HG02981 (cell line): ENCODE data around the gene UBASH3B.
"Not testable (repeated sequence)": the region's sequence is repeated elsewhere in the genome, so short reads cannot be mapped to it uniquely, and the experiment has no call there.

Experiments used
- ATAC-seq: cut with Tn5 transposase; IDR thresholded peaks from one replicate; pipeline ENCODE4 v1.9.1; 2021; ENCODE audit warnings: mild to moderate bottlenecking, moderate library complexity; ENCODE audit not compliant: unreplicated experiment

The UBASH3B gene

DNA sequence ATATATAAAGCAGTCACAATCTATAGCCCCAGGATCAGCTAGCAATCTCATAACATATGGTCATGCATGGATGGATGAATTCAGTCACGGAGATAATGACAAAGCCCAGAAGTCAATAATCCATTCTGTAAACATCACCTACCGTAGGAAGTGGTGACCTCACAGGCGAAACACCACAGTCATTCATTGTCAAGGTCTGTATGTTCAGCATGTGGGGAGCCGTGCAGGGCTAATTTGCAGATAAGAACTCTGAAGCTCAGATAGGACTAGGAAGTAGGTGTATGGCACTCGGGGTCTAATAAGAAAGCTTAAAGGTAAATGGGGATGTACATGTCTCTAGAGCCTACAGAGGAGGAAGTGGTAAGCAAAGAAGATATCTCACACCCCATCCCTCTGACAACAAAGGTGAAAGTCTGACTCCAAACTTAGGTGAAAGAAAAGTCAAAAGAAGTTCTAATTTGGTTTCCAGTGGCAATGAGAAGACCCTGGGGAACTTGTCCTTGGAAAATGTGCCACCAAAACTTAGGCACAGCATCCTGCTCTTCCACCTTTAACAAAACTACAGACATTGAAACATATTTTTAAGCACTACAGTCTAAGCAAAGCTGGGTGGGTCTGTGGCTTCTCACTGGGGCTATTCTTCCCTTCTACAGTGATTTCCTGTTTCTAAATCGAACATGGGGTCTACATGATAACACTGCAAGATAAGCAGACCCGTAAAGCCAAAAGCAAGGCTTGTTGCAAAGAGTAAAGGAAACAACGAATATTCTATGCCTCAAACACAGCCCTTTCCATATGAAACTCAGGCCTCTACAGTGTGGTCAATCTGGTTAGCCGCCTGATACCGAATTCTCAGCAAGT is 188.0 kb downstream of the UBASH3B start:
- peak; percentile 92 for ATAC-seq

GRCh38 chr11:122847466-122847865 is 191.9 kb downstream of the UBASH3B start:
- ATAC-seq = no peak

GRCh38 chr11:122848186-122848585 is 192.7 kb downstream of the UBASH3B start:
- ATAC-seq = no peak

GRCh38 chr11:122850076-122850631 is 194.6 kb downstream of the UBASH3B start:
- ATAC-seq = no peak

GRCh38 chr11:122851366-122851966 is 195.9 kb downstream of the UBASH3B start:
- no peak for ATAC-seq

DNA sequence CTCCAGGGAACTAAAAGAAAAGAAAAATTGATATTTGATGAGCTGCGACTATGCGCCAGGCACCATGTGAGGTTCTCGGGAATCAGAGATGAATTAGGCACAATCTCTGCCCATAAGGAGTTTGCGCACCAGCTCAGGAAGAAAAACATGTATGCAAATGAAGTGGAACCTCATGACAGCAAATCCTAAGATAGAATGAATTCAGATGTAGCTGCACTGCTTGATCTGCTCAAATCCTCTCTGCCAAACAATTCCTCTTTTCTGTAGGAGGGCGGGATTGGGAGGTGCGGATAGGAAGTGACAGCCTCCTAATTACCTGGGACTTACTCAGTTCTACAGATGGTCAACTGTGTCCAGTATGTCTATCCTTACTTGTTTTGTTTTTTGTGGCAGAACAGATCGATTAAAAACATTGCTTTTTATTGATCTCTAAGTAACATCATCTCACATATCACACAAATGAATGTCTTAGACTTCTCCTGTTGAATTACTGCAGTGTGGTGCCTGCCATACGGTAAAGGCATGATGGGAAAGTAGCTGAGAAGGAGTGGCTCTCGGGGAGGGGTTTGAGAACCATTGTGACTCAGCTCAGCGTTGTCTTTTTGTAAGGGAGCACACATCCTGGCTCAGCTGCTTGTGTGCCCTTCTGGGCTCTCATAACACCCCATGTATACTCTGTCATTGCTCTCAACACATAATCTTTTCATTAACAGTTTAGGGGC is 196.7 kb downstream of the UBASH3B start:
- no peak for ATAC-seq

- no peak for ATAC-seq
Observed at GRCh38 chr11:122852796-122853160, 197.3 kb downstream of the UBASH3B start.

DNA sequence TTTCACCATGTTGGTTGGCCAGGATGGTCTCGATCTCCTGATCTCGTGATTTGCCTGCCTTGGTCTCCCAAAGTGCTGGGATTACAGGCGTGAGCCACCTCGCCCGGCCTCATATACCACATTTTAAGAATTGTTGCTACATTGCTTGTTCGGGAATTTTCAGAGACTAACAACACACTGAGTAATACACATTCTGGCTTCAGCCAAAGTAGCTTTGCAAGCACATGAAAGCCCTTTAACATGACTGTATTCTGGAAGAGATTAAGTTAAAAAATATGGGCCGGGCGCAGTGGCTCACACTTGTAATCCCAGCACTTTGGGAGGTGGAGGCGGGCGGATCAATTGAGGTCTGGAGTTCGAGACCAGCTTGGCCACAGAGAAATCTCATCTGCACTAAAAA is 197.7 kb downstream of the UBASH3B start:
- ATAC-seq = no peak

DNA sequence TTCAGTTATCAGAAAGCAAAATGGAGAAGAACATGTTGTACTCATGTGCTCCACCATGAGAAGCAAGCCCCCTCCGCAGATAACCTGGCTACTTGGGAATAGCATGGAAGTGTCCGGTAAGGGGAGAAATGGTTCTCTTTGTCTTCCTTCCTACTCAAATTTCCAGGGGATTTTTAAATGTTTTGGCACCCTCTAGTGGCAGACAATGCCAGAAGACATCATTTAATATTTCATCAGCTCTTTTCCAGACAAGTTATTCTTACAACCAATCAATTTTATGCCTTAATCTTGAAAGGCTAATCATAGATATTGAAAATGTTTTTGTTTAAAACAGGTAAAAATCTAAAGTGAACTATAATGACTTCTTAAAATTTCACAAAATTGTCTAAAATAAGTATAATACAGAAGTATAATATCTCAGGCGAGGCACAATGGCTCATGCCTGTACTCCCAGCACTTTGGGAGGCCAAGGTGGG is 198.5 kb downstream of the UBASH3B start:
- no peak for ATAC-seq

- ATAC-seq = no peak
Observed at GRCh38 chr11:122861631-122862030, 206.1 kb downstream of the UBASH3B start.

DNA sequence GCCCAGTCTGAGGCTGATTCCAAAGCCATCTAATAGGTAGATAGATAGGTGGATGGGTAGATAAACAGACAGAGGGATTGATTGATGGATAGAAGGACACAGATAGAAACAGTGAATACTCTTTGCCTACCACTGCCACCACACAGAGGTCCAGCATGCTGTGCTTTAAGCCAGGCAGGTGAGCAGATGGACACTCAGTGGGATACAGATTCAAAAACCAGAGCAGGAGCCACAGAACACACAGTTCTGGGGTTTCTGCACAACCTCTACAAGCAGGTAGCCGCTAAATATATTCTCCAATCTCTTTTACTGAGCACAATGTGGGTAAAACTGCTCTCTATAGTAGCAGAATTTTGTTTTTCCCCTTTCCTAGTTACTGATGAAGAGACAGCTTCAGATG is 206.6 kb downstream of the UBASH3B start:
- ATAC-seq = no peak

- ATAC-seq = not testable (repeated sequence)
Observed at GRCh38 chr11:122863154-122863553, 207.6 kb downstream of the UBASH3B start.

DNA sequence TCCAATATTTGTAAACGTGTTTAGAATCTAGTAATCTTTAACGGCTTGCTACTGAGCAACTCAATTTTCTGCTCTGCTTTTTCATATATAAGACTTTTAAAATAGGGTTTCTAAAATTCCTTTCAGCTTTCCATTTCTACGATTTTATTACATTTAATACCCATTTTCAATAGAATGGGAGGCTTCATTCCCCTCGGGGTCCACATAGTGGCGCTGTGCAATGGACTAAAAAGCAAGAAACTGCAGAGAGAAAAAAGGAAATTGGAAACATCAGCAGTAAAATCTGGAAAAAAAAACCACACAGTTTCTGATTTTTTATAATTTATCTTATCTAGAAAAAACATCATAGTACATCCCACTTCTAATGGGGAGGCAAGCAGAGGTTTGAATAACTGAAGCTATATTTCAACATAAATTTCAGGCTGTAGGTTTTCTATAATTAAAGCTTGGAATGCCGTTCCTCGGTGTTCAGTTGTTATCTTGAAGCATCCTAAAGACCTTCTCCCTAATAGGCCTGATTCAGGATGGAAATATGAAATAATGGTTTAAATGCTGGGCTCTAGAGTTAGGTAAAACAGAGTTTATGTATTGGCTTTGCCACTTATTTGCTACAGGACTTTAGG is 208.3 kb downstream of the UBASH3B start:
- ATAC-seq = no peak
